ENCODE results near the gene QRICH1. TPM values are rescaled to one million over a fixed set of nuclear protein-coding genes. Genes with fewer than 3 reads are reported as not detected.

The QRICH1 gene
- total and polyA plus RNA-seq, 2 of the 13 experiments (the other 11 are each of a cell fraction or from before 2014, with no cell fraction given): 52.6 to 102 TPM

DNA sequence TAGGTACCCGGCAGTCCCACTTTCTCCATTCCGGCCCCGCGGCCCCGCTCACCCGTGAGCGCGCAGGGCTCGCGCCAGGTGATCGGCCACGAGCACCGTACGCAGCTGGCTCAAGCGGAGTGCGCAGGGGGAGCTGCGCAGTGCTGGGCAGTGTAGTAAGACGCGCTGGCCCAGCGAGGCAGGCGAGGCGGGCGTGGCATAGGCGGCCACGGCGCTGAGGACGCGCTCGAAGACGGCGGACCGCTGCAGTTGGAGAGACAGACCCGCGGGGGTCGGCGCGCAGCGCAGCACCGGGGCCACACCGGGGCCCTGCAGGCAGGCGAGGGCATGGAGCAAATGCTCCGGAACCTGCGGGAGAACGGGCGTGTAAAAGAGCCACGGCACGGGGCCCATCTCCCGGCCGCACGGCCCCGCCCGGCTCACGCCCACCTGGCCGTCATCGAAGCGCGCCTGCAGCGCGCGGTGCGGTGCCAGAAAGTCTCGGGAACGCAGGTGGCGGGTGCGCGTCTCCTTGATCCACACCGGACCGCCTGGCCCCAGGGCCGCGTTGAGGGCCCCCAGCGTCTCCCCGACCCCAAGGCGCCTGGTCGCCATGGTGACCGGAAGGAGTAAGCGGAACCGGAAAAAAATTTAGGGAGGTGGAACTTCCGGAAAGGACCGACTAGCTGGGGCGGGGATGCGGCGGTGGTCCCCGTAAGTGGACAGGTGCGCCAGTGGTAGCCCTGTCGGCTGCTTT, 75.7 kb downstream of the QRICH1 start, which contains the start of gene DALRD3 (continued):
- TF ChIP-seq, protein P1, sequence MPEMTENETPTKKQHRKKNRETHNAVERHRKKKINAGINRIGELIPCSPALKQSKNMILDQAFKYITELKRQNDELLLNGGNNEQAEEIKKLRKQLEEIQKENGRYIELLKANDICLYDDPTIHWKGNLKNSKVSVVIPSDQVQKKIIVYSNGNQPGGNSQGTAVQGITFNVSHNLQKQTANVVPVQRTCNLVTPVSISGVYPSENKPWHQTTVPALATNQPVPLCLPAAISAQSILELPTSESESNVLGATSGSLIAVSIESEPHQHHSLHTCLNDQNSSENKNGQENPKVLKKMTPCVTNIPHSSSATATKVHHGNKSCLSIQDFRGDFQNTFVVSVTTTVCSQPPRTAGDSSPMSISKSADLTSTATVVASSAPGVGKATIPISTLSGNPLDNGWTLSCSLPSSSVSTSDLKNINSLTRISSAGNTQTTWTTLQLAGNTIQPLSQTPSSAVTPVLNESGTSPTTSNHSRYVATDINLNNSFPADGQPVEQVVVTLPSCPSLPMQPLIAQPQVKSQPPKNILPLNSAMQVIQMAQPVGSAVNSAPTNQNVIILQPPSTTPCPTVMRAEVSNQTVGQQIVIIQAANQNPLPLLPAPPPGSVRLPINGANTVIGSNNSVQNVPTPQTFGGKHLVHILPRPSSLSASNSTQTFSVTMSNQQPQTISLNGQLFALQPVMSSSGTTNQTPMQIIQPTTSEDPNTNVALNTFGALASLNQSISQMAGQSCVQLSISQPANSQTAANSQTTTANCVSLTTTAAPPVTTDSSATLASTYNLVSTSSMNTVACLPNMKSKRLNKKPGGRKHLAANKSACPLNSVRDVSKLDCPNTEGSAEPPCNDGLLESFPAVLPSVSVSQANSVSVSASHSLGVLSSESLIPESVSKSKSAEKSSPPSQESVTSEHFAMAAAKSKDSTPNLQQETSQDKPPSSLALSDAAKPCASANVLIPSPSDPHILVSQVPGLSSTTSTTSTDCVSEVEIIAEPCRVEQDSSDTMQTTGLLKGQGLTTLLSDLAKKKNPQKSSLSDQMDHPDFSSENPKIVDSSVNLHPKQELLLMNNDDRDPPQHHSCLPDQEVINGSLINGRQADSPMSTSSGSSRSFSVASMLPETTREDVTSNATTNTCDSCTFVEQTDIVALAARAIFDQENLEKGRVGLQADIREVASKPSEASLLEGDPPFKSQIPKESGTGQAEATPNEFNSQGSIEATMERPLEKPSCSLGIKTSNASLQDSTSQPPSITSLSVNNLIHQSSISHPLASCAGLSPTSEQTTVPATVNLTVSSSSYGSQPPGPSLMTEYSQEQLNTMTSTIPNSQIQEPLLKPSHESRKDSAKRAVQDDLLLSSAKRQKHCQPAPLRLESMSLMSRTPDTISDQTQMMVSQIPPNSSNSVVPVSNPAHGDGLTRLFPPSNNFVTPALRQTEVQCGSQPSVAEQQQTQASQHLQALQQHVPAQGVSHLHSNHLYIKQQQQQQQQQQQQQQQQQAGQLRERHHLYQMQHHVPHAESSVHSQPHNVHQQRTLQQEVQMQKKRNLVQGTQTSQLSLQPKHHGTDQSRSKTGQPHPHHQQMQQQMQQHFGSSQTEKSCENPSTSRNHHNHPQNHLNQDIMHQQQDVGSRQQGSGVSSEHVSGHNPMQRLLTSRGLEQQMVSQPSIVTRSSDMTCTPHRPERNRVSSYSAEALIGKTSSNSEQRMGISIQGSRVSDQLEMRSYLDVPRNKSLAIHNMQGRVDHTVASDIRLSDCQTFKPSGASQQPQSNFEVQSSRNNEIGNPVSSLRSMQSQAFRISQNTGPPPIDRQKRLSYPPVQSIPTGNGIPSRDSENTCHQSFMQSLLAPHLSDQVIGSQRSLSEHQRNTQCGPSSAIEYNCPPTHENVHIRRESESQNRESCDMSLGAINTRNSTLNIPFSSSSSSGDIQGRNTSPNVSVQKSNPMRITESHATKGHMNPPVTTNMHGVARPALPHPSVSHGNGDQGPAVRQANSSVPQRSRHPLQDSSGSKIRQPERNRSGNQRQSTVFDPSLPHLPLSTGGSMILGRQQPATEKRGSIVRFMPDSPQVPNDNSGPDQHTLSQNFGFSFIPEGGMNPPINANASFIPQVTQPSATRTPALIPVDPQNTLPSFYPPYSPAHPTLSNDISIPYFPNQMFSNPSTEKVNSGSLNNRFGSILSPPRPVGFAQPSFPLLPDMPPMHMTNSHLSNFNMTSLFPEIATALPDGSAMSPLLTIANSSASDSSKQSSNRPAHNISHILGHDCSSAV (CRISPR knock-in tag; IDR thresholded peaks at IDR 0.05; ENCODE audit: borderline replicate concordance): no peak
- TF ChIP-seq, protein P2, sequence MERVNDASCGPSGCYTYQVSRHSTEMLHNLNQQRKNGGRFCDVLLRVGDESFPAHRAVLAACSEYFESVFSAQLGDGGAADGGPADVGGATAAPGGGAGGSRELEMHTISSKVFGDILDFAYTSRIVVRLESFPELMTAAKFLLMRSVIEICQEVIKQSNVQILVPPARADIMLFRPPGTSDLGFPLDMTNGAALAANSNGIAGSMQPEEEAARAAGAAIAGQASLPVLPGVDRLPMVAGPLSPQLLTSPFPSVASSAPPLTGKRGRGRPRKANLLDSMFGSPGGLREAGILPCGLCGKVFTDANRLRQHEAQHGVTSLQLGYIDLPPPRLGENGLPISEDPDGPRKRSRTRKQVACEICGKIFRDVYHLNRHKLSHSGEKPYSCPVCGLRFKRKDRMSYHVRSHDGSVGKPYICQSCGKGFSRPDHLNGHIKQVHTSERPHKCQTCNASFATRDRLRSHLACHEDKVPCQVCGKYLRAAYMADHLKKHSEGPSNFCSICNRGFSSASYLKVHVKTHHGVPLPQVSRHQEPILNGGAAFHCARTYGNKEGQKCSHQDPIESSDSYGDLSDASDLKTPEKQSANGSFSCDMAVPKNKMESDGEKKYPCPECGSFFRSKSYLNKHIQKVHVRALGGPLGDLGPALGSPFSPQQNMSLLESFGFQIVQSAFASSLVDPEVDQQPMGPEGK (CRISPR knock-in tag; IDR thresholded peaks at IDR 0.05): peak; percentile 84
- no peak; the same call in 1 of the 2 replicates for TF ChIP-seq ZGPAT (CRISPR knock-in tag; IDR thresholded peaks at IDR 0.05)
- TF ChIP-seq RBM22 (optimal IDR thresholded peaks at IDR 0.05; ENCODE audit: low read length): peak; percentile 82
- TF ChIP-seq, protein P3, sequence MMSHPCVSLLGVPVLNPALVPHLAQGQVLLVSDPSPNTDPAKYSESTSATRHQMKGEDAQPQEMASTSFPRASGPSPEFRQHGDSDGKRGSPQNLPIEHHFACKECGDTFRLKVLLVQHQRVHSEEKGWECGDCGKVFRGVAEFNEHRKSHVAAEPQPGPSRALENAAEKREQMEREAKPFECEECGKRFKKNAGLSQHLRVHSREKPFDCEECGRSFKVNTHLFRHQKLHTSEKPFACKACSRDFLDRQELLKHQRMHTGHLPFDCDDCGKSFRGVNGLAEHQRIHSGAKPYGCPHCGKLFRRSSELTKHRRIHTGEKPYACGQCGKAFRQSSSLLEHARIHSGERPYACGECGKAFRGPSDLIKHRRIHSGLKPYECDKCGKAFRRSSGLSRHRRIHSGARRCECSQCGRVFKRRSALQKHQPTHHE (CRISPR knock-in tag; IDR thresholded peaks at IDR 0.05; ENCODE audit: borderline replicate concordance): peak; percentile 47; the same call in 1 of the 2 replicates
- TF ChIP-seq ZFAT (CRISPR knock-in tag; conservative IDR thresholded peaks at IDR 0.05): no peak
- 0 out of 2 replicates have a peak, but pooled peaks have one; percentile 29 for TF ChIP-seq ZNF552 (CRISPR knock-in tag; IDR thresholded peaks at IDR 0.05; ENCODE audit: borderline replicate concordance)
- no peak for TF ChIP-seq CEBPB (IDR thresholded peaks at IDR 0.05; ENCODE audit: borderline replicate concordance, low read depth, low read length)
- no peak for TF ChIP-seq NR2F1 (CRISPR knock-in tag; IDR thresholded peaks at IDR 0.05)
- no peak for TF ChIP-seq ZNF136 (CRISPR knock-in tag; IDR thresholded peaks at IDR 0.05; ENCODE audit: low read depth)
- no peak for TF ChIP-seq TEAD2 (CRISPR knock-in tag; IDR thresholded peaks at IDR 0.05)
- TF ChIP-seq MZF1 (CRISPR knock-in tag; IDR thresholded peaks at IDR 0.05; ENCODE audit: borderline replicate concordance): no peak
- no peak for TF ChIP-seq ZNF496 (CRISPR knock-in tag; IDR thresholded peaks at IDR 0.05; ENCODE audit: insufficient replicate concordance)
- no peak for TF ChIP-seq ZNF891 (CRISPR knock-in tag; IDR thresholded peaks at IDR 0.05)
- 0 out of 2 replicates have a peak, but pooled peaks have one; percentile 17 for TF ChIP-seq ZNF326 (CRISPR knock-in tag; IDR thresholded peaks at IDR 0.05; ENCODE audit: borderline replicate concordance)

Measured in HepG2 (cell line).